Ovary (tissue), 9 donors: ENCODE measurements around the gene VWCE. TPM values are rescaled to one million over a fixed set of nuclear protein-coding genes. Genes with fewer than 3 reads are reported as not detected.

Experiments used
- DNase-seq, 5 donors: peaks; one replicate each; pipeline ENCODE4 v3.0.0-alpha.2; 2019 to 2020
- H3K27ac ChIP-seq, 2 donors: fragments of 200-600 bp; one replicate each; pipeline versions ENCODE4 v1.5.1 to v1.8.0; 2019 to 2022
- H3K27me3 ChIP-seq: fragments of 200-600 bp; one replicate; pipeline ENCODE4 v1.8.0; 2022
- H3K36me3 ChIP-seq: fragments of 200-600 bp; sonication (generic); one replicate; pipeline ENCODE4 v1.5.1; 2019
- H3K4me1 ChIP-seq: one replicate; pipeline ENCODE4 v1.8.1; 2013; ENCODE audit warnings: mild to moderate bottlenecking, moderate library complexity; ENCODE audit not compliant: insufficient read depth
- H3K4me3 ChIP-seq: fragments of 200-600 bp; sonication (generic); one replicate; pipeline ENCODE4 v1.5.1; 2017
- H3K9me3 ChIP-seq, 2 donors: fragments of 200-600 bp in 1 of 2; sonication (generic) in 1 of 2; one replicate each; pipeline versions ENCODE4 v1.5.1 to v1.8.1; 2013 to 2019; ENCODE audit warnings: mild to moderate bottlenecking in 1 of 2, moderate library complexity in 1 of 2
- EP300 ChIP-seq: sonication (generic); formaldehyde crosslinking; IDR thresholded peaks from one replicate; pipeline ENCODE4 v1.6.1; 2017; ENCODE audit warnings: antibody characterized with exemption
- POLR2A ChIP-seq: fragments of 450-650 bp; IDR thresholded peaks from one replicate; pipeline ENCODE4 v1.6.1; 2017; ENCODE audit warnings: antibody characterized with exemption, mild to moderate bottlenecking, moderate library complexity
- WGBS, 3 donors: extraction: QIAGEN DNeasy Blood & Tissue Kit in 1 of 3; methylation state at CpG; one replicate each; pipeline versions ENCODE4 v1.1.5 to v1.1.7; 2013 to 2017; 5-methylcytosine and 5-hydroxymethylcytosine counted together
- intact Hi-C, 4 donors: fragments of 100-400 bp; cut with DNase I; formaldehyde crosslinking; loops; one replicate each; pipeline versions ENCODE4 v1.11.0 to v1.15.1; 2022 to 2023
- polyA plus RNA-seq, 2 donors: library from polyadenylated mRNA; stranded (reverse); fragments of 200-250 nt in 1 of 2; fragments of 350-450 nt in 1 of 2; fragmentation: Illumina TruSeq in 1 of 2; extraction: RNeasy Lipid Tissue Mini Kit (QIAGEN cat#74804) in 1 of 2; gene quantifications; one replicate each; pipeline ENCODE4 v1.2.3, GENCODE V29; 2013 to 2014
- total RNA-seq, 7 donors: library from RNA; depleted of rRNA in 2 of 7; stranded (reverse); fragments of >200 nt in 2 of 7; fragmentation: NEBNext Ultra II Directional in 3 of 7; extraction: Animal tissue kit (Norgen Biotek cat#: 25700) in 3 of 7; gene quantifications; one replicate each; pipeline versions ENCODE4 v1.1.0 to v1.2.4, GENCODE V29; 2016 to 2023
- TF ChIP-seq, protein P1 (sequence below), 3 donors: fragments of 450-650 bp in 2 of 3; fragments of 200-600 bp in 1 of 3; IDR thresholded peaks; one replicate each; pipeline versions ENCODE4 v1.5.1 to v1.8.0; 2016 to 2022; ENCODE audit warnings: antibody characterized with exemption in 3 of 3, mild to moderate bottlenecking in 1 of 3
- donor health status: DM: no; HTN: no; CAD: no; lungs with moderate emphysema.
- donor health status: DM: no; HTN: no; CAD: no.
- donor health status: Bipolar disorder and iron deficiency.
- donor health status: DM: yes; HTN: yes; CAD: no.
- donor health status: DM: no; HTN: no; CAD: no.
- donor health status: DM: yes; HTN: yes; CAD: no.

The VWCE gene
- total and polyA plus RNA-seq, 9 donors = 1.9 to 39.9 (median 11.9) TPM

DNA sequence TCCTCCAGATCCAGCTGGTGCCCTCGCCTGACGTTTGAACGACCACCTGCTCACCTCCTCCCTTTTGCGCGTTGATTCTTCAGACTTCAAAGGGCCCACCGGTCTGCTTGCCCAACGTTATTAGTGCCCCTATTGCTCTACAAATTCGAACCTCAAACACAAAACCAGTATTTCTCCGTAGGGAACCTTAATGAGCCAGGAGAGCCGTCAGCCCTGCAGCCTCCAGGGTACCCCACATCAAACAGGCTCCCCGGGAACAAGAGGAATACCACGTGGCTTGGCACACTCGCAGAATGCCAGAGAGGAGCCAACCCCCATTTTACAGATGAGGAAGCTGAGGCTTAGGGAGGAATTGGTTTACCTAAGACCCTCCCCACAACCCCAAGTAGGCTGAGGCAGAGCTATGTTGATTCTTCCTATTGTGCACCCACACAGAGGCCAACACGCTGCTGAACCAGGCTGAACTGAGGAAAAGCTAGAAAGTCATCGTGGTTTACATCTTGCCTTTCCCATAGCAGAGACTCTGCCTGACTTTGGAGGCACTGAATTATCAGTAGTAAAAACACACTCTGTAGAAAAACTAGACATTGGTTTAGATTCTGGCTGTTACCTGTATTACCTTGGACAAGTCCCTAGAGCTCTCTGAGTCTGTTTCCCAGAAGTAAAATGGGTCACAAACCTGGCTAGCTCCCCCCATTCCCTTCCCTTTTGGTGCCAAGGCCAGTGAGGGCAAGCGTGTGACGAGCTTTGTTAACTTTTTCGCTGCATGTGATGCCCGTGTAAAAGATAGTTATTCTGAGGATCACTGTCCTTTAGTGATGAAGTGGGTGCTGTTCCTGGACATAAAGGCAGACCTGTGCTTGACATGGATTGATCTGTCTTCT, 38.7 kb upstream of the VWCE start:
- H3K9me3 ChIP-seq = no peaks in the 10 kb centered on the region
- peak overlapping the region; percentile 88 to 92 for H3K27ac ChIP-seq
- H3K4me1 ChIP-seq = peaks cover 28% of the 10 kb centered on the region
- 27 to 31% (median 28%) methylated on average over 19 of the region's 19 CpGs for WGBS, 3 donors
- no peak for DNase-seq
- no peaks in the 10 kb centered on the region for H3K27me3 ChIP-seq
- intact Hi-C loops = no loop called here
- no peaks in the 10 kb centered on the region for H3K36me3 ChIP-seq
- H3K4me3 ChIP-seq = peak overlapping the region; percentile 99
- TF ChIP-seq, protein P1, sequence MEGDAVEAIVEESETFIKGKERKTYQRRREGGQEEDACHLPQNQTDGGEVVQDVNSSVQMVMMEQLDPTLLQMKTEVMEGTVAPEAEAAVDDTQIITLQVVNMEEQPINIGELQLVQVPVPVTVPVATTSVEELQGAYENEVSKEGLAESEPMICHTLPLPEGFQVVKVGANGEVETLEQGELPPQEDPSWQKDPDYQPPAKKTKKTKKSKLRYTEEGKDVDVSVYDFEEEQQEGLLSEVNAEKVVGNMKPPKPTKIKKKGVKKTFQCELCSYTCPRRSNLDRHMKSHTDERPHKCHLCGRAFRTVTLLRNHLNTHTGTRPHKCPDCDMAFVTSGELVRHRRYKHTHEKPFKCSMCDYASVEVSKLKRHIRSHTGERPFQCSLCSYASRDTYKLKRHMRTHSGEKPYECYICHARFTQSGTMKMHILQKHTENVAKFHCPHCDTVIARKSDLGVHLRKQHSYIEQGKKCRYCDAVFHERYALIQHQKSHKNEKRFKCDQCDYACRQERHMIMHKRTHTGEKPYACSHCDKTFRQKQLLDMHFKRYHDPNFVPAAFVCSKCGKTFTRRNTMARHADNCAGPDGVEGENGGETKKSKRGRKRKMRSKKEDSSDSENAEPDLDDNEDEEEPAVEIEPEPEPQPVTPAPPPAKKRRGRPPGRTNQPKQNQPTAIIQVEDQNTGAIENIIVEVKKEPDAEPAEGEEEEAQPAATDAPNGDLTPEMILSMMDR (IDR thresholded peaks at IDR 0.05) = no peak
- TF ChIP-seq EP300 (no peak), POLR2A (no peak)

DNA sequence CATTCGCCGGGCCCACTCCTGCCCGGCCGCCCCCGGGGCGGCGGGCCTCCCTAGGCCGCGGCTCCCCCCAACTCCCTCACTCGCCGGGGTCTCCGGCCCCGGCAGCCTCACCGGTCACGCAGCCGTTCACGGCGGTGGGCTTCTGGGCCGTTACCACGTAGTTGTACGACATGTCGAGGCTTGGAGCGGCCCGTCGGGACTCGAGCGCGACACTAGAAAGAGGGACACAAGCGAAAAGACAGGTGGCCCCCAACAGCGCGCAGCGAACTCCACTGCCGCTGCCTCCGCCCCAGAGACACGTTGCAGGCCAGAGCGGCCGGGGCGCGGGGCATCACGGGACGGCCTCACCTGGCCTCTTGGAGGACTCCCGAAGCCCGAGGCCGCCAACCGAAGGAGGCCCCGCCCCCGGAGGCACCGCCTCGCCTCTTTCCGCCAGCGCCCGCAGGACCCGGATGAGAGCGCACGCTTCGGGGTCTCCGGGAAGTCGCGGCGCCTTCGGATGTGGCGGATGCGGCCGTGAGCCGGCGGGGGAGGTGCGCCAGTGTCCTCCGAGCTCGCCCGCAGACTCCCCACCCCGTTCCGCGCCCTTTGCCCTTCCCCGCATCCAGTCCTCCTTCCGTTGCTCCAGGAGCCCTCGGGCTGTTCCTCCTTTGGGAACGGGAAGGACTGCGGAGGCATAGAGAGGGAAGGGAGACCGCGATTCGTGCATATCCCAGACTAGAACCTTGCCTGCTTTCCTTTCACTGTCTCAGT, 37.9 kb upstream of the VWCE start, which contains the start of the genes DDB1 and TKFC:
TSS of gene DDB1 (minus strand) at position 309 of the 753 bp plus-strand sequence. CDS start at position 172, 137 bp downstream.
TSS of gene TKFC (plus strand) at position 432 of the 753 bp plus-strand sequence. CDS start 1,501 bp downstream, outside the sequence.
- intact Hi-C loops = no loop called here
- no peaks in the 10 kb centered on the region for H3K36me3 ChIP-seq
- DNase-seq = peak; percentile 96 to 97 (median 96)
- 0 to 1% (median 0%) methylated on average over 57 to 81 of the region's 81 CpGs for WGBS, 3 donors
- H3K27ac ChIP-seq = peak within 1 kb of the TSS; percentile 88 to 92
- H3K4me1 ChIP-seq = peaks cover 28% of the 10 kb centered on the region
- no peaks in the 10 kb centered on the region for H3K9me3 ChIP-seq
- H3K4me3 ChIP-seq = peak within 1 kb of the TSS; percentile 99
- no peaks in the 10 kb centered on the region for H3K27me3 ChIP-seq
- TF ChIP-seq, protein P1 (IDR thresholded peaks at IDR 0.05) = peak in 1 of 3 donors; percentile 27
- peak; percentile 93 for TF ChIP-seq POLR2A
- no peak for TF ChIP-seq EP300

DNA sequence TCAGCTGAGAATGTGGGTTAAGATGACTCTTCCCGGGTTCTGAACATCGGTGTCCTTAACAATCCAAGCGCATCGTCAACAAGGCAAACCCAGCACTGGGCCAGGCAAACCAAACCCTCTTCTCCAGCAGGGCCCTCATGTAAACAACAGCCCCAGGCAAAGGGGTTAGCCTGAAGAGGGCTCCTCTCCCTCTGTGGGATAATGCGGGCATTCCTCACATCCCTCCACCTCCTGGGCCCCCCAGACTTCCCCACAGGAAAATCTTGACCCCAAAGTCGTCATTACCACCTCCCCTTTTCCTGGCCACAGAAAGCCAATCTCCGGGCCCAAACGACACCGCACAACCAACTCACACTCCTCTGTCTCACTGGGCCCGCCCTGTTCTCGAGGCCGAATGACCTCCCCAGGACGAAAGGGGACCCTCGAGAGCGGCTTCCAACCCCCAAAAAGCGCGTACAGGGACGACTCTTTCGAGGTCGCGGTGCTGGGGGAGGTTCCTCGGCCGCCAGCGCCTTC, 37.2 kb upstream of the VWCE start:
- intact Hi-C loops = no loop called here
- Histone ChIP-seq H3K27ac (peak overlapping the region; percentile 88 to 92), H3K27me3 (no peaks in the 10 kb centered on the region), H3K9me3 (no peaks in the 10 kb centered on the region), H3K4me1 (peaks cover 28% of the 10 kb centered on the region), H3K4me3 (peak overlapping the region; percentile 99), H3K36me3 (no peaks in the 10 kb centered on the region)
- no peak for DNase-seq
- TF ChIP-seq EP300 (no peak), POLR2A (no peak)
- TF ChIP-seq, protein P1 (IDR thresholded peaks at IDR 0.05) = no peak
- WGBS, 3 donors = 0 to 1% (median 0%) methylated on average over 24 of the region's 24 CpGs

DNA sequence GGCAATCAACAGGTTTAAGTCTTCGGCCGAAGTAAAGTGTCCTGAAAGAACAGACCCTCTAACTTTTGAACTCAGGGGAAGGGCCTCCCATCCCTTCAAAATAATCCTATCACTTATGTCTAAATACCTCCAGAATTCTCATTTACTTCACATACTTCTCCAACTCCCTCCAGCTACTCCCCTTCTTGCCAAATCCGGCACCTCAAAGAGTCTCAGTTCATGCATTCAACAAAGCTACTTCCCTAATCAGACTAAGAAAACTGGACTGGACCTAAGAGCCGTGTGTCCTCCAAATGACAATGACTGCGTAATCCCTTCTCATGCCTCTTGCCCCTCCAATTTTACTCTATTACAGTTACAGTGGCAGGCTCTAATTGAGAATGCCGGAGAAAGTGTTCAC, 36.5 kb upstream of the VWCE start:
- H3K27me3 ChIP-seq = no peaks in the 10 kb centered on the region
- no peak overlapping the region for H3K27ac ChIP-seq
- DNase-seq = no peak
- intact Hi-C loops = no loop called here
- no peaks in the 10 kb centered on the region for H3K9me3 ChIP-seq
- TF ChIP-seq, protein P1 (IDR thresholded peaks at IDR 0.05) = no peak
- TF ChIP-seq EP300 = no peak
- TF ChIP-seq POLR2A = no peak
- peaks cover 25% of the 10 kb centered on the region for H3K4me1 ChIP-seq
- peak overlapping the region; percentile 99 for H3K4me3 ChIP-seq
- 40 to 54% (median 42%) methylated on average over 6 of the region's 6 CpGs for WGBS, 3 donors
- H3K36me3 ChIP-seq = no peaks in the 10 kb centered on the region
